Mesodermal cell (in vitro differentiated cells): ENCODE data around the gene DAPK2.

Experiments
- H3K27ac ChIP-seq: 2 replicates; pipeline ENCODE4 v1.7.0; 2013; ENCODE audit warnings: mild to moderate bottlenecking, low read depth, low read length, moderate library complexity; ENCODE audit not compliant: severe bottlenecking
- H3K36me3 ChIP-seq: 2 replicates; pipeline ENCODE4 v1.7.1; 2013; ENCODE audit warnings: mild to moderate bottlenecking, low read length, moderate library complexity; ENCODE audit not compliant: control insufficient read depth, insufficient read depth
- H3K4me1 ChIP-seq: one replicate; pipeline ENCODE4 v1.7.1; 2013; ENCODE audit warnings: mild to moderate bottlenecking, low read length; ENCODE audit not compliant: insufficient read depth, control insufficient read depth, poor library complexity, severe bottlenecking
- H3K4me3 ChIP-seq: 2 replicates; pipeline ENCODE4 v1.7.0; 2013; ENCODE audit warnings: low read length, control low read depth, mild to moderate bottlenecking; ENCODE audit not compliant: insufficient read depth, poor library complexity, severe bottlenecking; ENCODE audit errors: extremely low read depth
- H3K9me3 ChIP-seq: 2 replicates; pipeline ENCODE4 v1.7.1; 2013; ENCODE audit warnings: mild to moderate bottlenecking, low read length, moderate library complexity; ENCODE audit not compliant: control insufficient read depth
- WGBS, 2 experiments: methylation state at CpG; one replicate each; pipeline ENCODE4 v1.1.5; 2013; ENCODE audit warnings: missing lambda C conversion rate in 2 of 2; ENCODE audit not compliant: insufficient coverage in 2 of 2; 5-methylcytosine and 5-hydroxymethylcytosine counted together

DAPK2 gene

GRCh38 chr15:64024172-64025050, 21.9 kb downstream of the DAPK2 start:
- H3K36me3 ChIP-seq = no peaks in the 10 kb centered on the region
- peaks cover 3% of the 10 kb centered on the region for H3K4me1 ChIP-seq
- H3K4me3 ChIP-seq = no peak overlapping the region
- no peaks in the 10 kb centered on the region for H3K9me3 ChIP-seq
- no peak overlapping the region for H3K27ac ChIP-seq
- 88 to 91% methylated on average over 4 to 5 of the region's 5 CpGs for WGBS, 2 experiments

- peaks cover 3% of the 10 kb centered on the region for H3K4me1 ChIP-seq
- WGBS, 2 experiments = 73% methylated on average over 1 of the region's 1 CpG; no CpG with 5 or more reads in 1 of the 2 experiments
- no peaks in the 10 kb centered on the region for H3K36me3 ChIP-seq
- no peaks in the 10 kb centered on the region for H3K9me3 ChIP-seq
- H3K4me3 ChIP-seq = no peak overlapping the region
- H3K27ac ChIP-seq = no peak overlapping the region
Measured at GRCh38 chr15:64023220-64023619, 23.1 kb downstream of the DAPK2 start.

- 84 to 96% methylated on average over 2 to 3 of the region's 6 CpGs for WGBS, 2 experiments
- Histone ChIP-seq H3K4me3 (no peak overlapping the region), H3K27ac (no peak overlapping the region), H3K9me3 (no peaks in the 10 kb centered on the region), H3K36me3 (no peaks in the 10 kb centered on the region), H3K4me1 (peaks cover 3% of the 10 kb centered on the region)
Measured at GRCh38 chr15:64022571-64022970, 23.7 kb downstream of the DAPK2 start.

- H3K9me3 ChIP-seq = no peaks in the 10 kb centered on the region
- WGBS, 2 experiments = 83 to 95% methylated on average over 1 to 2 of the region's 2 CpGs
- no peak overlapping the region for H3K27ac ChIP-seq
- no peaks in the 10 kb centered on the region for H3K36me3 ChIP-seq
- no peak overlapping the region for H3K4me3 ChIP-seq
- peaks cover 3% of the 10 kb centered on the region for H3K4me1 ChIP-seq
Measured at GRCh38 chr15:64019764-64020163, 26.5 kb downstream of the DAPK2 start.

GRCh38 chr15:64017591-64018163, 28.6 kb downstream of the DAPK2 start:
- Histone ChIP-seq H3K27ac (no peak overlapping the region), H3K9me3 (no peaks in the 10 kb centered on the region), H3K4me3 (no peak overlapping the region), H3K4me1 (peaks cover 8% of the 10 kb centered on the region), H3K36me3 (no peaks in the 10 kb centered on the region)
- 86 to 93% methylated on average over 3 of the region's 3 CpGs for WGBS, 2 experiments

- WGBS, 2 experiments = 91 to 94% methylated on average over 5 of the region's 5 CpGs
- Histone ChIP-seq H3K9me3 (no peaks in the 10 kb centered on the region), H3K4me1 (peaks cover 8% of the 10 kb centered on the region), H3K4me3 (no peak overlapping the region), H3K27ac (no peak overlapping the region), H3K36me3 (no peaks in the 10 kb centered on the region)
Measured at GRCh38 chr15:64017082-64017588, 29.1 kb downstream of the DAPK2 start.

GRCh38 chr15:64016257-64016656, 30.0 kb downstream of the DAPK2 start:
- Histone ChIP-seq H3K27ac (no peak overlapping the region), H3K36me3 (no peaks in the 10 kb centered on the region), H3K4me3 (no peak overlapping the region), H3K9me3 (no peaks in the 10 kb centered on the region), H3K4me1 (peaks cover 8% of the 10 kb centered on the region)
- 85 to 94% methylated on average over 2 of the region's 2 CpGs for WGBS, 2 experiments

GRCh38 chr15:64014995-64015394, 31.3 kb downstream of the DAPK2 start:
- Histone ChIP-seq H3K27ac (no peak overlapping the region), H3K4me1 (peaks cover 8% of the 10 kb centered on the region), H3K36me3 (no peaks in the 10 kb centered on the region), H3K4me3 (no peak overlapping the region), H3K9me3 (no peaks in the 10 kb centered on the region)
- 95% methylated on average over 4 to 5 of the region's 5 CpGs for WGBS, 2 experiments

GRCh38 chr15:64013179-64014062, 32.9 kb downstream of the DAPK2 start:
- peak overlapping the region; percentile 10 for H3K27ac ChIP-seq
- no peak overlapping the region for H3K4me3 ChIP-seq
- no peaks in the 10 kb centered on the region for H3K9me3 ChIP-seq
- H3K4me1 ChIP-seq = peaks cover 8% of the 10 kb centered on the region
- 88% methylated on average over 1 of the region's 3 CpGs; no CpG with 5 or more reads in 1 of the 2 experiments for WGBS, 2 experiments
- no peaks in the 10 kb centered on the region for H3K36me3 ChIP-seq

GRCh38 chr15:64011736-64012135, 34.5 kb downstream of the DAPK2 start:
- 78 to 87% methylated on average over 1 of the region's 1 CpG for WGBS, 2 experiments
- Histone ChIP-seq H3K4me3 (no peak overlapping the region), H3K36me3 (no peaks in the 10 kb centered on the region), H3K4me1 (peaks cover 8% of the 10 kb centered on the region), H3K9me3 (no peaks in the 10 kb centered on the region), H3K27ac (no peak overlapping the region)
